Posterior vena cava (tissue), 2 donors: ENCODE measurements around the gene NTF4. TPM values are rescaled to one million over a fixed set of nuclear protein-coding genes. Genes with fewer than 3 reads are reported as not detected.
"Not testable (repeated sequence)": the region's sequence is repeated elsewhere in the genome, so short reads cannot be mapped to it uniquely, and the experiment has no call there.

Experiments used
- DNase-seq: peaks from one replicate; pipeline ENCODE4 v3.0.0-alpha.2; 2020; ENCODE audit warnings: low spot score
- intact Hi-C, 2 donors: fragments of 100-400 bp; cut with DNase I; formaldehyde crosslinking; loops; one replicate each; pipeline versions ENCODE4 v1.14.1 to v1.14.2; 2022 to 2023
- total RNA-seq, 2 donors: library from RNA; stranded (reverse); fragmentation: NEBNext Ultra II Directional; extraction: Animal tissue kit (Norgen Biotek cat#: 25700); gene quantifications; one replicate each; pipeline ENCODE4 v1.2.1, GENCODE V29; 2021
- donor health status: DM: yes; HTN: yes; CAD: no.
- donor health status: DM: yes; HTN: yes; CAD: no.

Gene NTF4
- total RNA-seq, 2 donors from 2014 or later = not detected

- DNase-seq = no peak
- intact Hi-C loops = loop anchor here in 1 of 2 donors (5.0 kb wide), 1 partner anchor 108 kb away; no protein-coding TSS in a partner anchor
Observed at GRCh38 chr19:49094505-49095482, 30.2 kb upstream of the NTF4 start.

- DNase-seq = no peak
- intact Hi-C loops = no loop called here
Observed at GRCh38 chr19:49092686-49093085, 28.1 kb upstream of the NTF4 start.

GRCh38 chr19:49091391-49092038 is 26.9 kb upstream of the NTF4 start:
- intact Hi-C loops = no loop called here

GRCh38 chr19:49086296-49086695 is 21.7 kb upstream of the NTF4 start:
- intact Hi-C loops = no loop called here
- no peak for DNase-seq

More at GRCh38 chr19:49091391-49092038, 26.9 kb upstream of the NTF4 start:
- DNase-seq = no peak

GRCh38 chr19:49085868-49086232 is 21.2 kb upstream of the NTF4 start:
- no peak for DNase-seq
- intact Hi-C loops = no loop called here

- intact Hi-C loops = no loop called here
- peak; percentile 100 for DNase-seq
Observed at GRCh38 chr19:49085020-49085867, 20.6 kb upstream of the NTF4 start, which contains the start of gene SNRNP70. Gene SNRNP70, plus strand, starts transcription at chr19:49085451. Its CDS starts 964 bp downstream, at chr19:49086415.

- no peak for DNase-seq
- intact Hi-C loops = no loop called here
Observed at GRCh38 chr19:49084206-49085019, 19.8 kb upstream of the NTF4 start.

- intact Hi-C loops = no loop called here
- no peak for DNase-seq
Observed at GRCh38 chr19:49081273-49081672, 16.7 kb upstream of the NTF4 start.

- intact Hi-C loops = no loop called here
- DNase-seq = no peak
Observed at GRCh38 chr19:49080392-49080791, 15.8 kb upstream of the NTF4 start.

- intact Hi-C loops = not testable (repeated sequence)
- peak; percentile 88 for DNase-seq
Observed at GRCh38 chr19:49074869-49075268, 10.3 kb upstream of the NTF4 start.

- intact Hi-C loops = no loop called here
- DNase-seq = no peak
Observed at GRCh38 chr19:49073514-49074378, 9.1 kb upstream of the NTF4 start.

GRCh38 chr19:49071860-49072547 is 7.4 kb upstream of the NTF4 start:
- DNase-seq = no peak
- intact Hi-C loops = no loop called here

GRCh38 chr19:49070416-49070815 is 5.8 kb upstream of the NTF4 start:
- DNase-seq = no peak

GRCh38 chr19:49069026-49069425 is 4.4 kb upstream of the NTF4 start:
- intact Hi-C loops = no loop called here
- no peak for DNase-seq

More at GRCh38 chr19:49070416-49070815, 5.8 kb upstream of the NTF4 start:
- intact Hi-C loops = no loop called here

- no peak for DNase-seq
- intact Hi-C loops = no loop called here
Observed at GRCh38 chr19:49067554-49067953, 2.9 kb upstream of the NTF4 start.

GRCh38 chr19:49065905-49066512 is 1.4 kb upstream of the NTF4 start:
- no peak for DNase-seq
- intact Hi-C loops = no loop called here
